DMS79 (cell line): ENCODE measurements around the gene DPP8.
"Not testable (repeated sequence)": the region's sequence is repeated elsewhere in the genome, so short reads cannot be mapped to it uniquely, and the experiment has no call there.

ENCODE experiments used
- DNase-seq: peaks from one replicate; lab custom pipeline; 2025; lab: John Stamatoyannopoulos, UW

DPP8 gene

GRCh38 chr15:65516997-65517865 lies at the start of gene DPP8:
TSS of gene DPP8 (minus strand) at chr15:65517689. CDS start at chr15:65512553, 5,136 bp downstream.
- peak; percentile 64 for DNase-seq

- DNase-seq: no peak
Observed at GRCh38 chr15:65561934-65562333, 44.4 kb upstream of the DPP8 start.

GRCh38 chr15:65559941-65560340 lies 42.5 kb upstream of the DPP8 start:
- no peak for DNase-seq

GRCh38 chr15:65558997-65559760 lies 41.7 kb upstream of the DPP8 start:
- DNase-seq: no peak

- no peak for DNase-seq
Observed at GRCh38 chr15:65558336-65558735, 40.8 kb upstream of the DPP8 start.

GRCh38 chr15:65556622-65557021 lies 39.1 kb upstream of the DPP8 start:
- no peak for DNase-seq

- DNase-seq: no peak
Observed at GRCh38 chr15:65553691-65554090, 36.2 kb upstream of the DPP8 start.

GRCh38 chr15:65552851-65553250 lies 35.4 kb upstream of the DPP8 start:
- not testable (repeated sequence) for DNase-seq

GRCh38 chr15:65551183-65551582 lies 33.7 kb upstream of the DPP8 start:
- DNase-seq: no peak

- no peak for DNase-seq
Observed at GRCh38 chr15:65550681-65551098, 33.2 kb upstream of the DPP8 start.

- DNase-seq: not testable (repeated sequence)
Observed at GRCh38 chr15:65549288-65549687, 31.8 kb upstream of the DPP8 start.

GRCh38 chr15:65547841-65548240 lies 30.4 kb upstream of the DPP8 start:
- no peak for DNase-seq

GRCh38 chr15:65541231-65541820 lies 23.8 kb upstream of the DPP8 start:
- no peak for DNase-seq

- no peak for DNase-seq
Observed at GRCh38 chr15:65540314-65540713, 22.8 kb upstream of the DPP8 start.

- DNase-seq: no peak
Observed at GRCh38 chr15:65535192-65535591, 17.7 kb upstream of the DPP8 start.

- DNase-seq: no peak
Observed at GRCh38 chr15:65533057-65533756, 15.7 kb upstream of the DPP8 start.

- DNase-seq: no peak
Observed at GRCh38 chr15:65532738-65533051, 15.2 kb upstream of the DPP8 start.

- peak; percentile 46 for DNase-seq
Observed at GRCh38 chr15:65530318-65531111, 13.0 kb upstream of the DPP8 start, which contains the start of gene HACD3. TSS of gene HACD3 (plus strand) at chr15:65530463. CDS start at chr15:65530632, 169 bp downstream.

GRCh38 chr15:65529762-65530317 lies 12.4 kb upstream of the DPP8 start:
- no peak for DNase-seq

- peak; percentile 9 for DNase-seq
Observed at GRCh38 chr15:65528461-65529060, 11.1 kb upstream of the DPP8 start.

- DNase-seq: peak; percentile 66
Observed at GRCh38 chr15:65525622-65526021, 8.1 kb upstream of the DPP8 start.
